Liver (tissue), 3 donors: ENCODE data around the gene AJM1.

Experiments
- EGR1 ChIP-seq, 2 donors: IDR thresholded peaks; 2 replicates each; pipeline ENCODE4 v1.6.1; 2016 to 2018; ENCODE audit warnings: antibody characterized with exemption in 2 of 2, low read depth in 2 of 2
- GABPA ChIP-seq, 2 donors: IDR thresholded peaks in 1 of 2; conservative IDR thresholded peaks in 1 of 2; 2 replicates each; pipeline ENCODE4 v1.6.1; 2016; ENCODE audit warnings: antibody characterized with exemption in 2 of 2, mild to moderate bottlenecking in 1 of 2, moderate library complexity in 1 of 2
- HNF4G ChIP-seq: IDR thresholded peaks from 2 replicates; pipeline ENCODE4 v1.6.1; 2016; ENCODE audit warnings: antibody characterized with exemption
- NR2F2 ChIP-seq: IDR thresholded peaks from 2 replicates; pipeline ENCODE4 v1.6.1; 2016; ENCODE audit warnings: antibody characterized with exemption
- RAD21 ChIP-seq, 2 donors: IDR thresholded peaks; 2 replicates each; pipeline ENCODE4 v1.6.1; 2016; ENCODE audit warnings: antibody characterized with exemption in 2 of 2, mild to moderate bottlenecking in 2 of 2
- RXRA ChIP-seq, 2 donors: IDR thresholded peaks; 2 replicates each; pipeline ENCODE4 v1.6.1; 2017 to 2018; ENCODE audit warnings: antibody characterized with exemption in 2 of 2, mild to moderate bottlenecking in 1 of 2
- SP1 ChIP-seq: IDR thresholded peaks from 2 replicates; pipeline ENCODE4 v1.6.1; 2018; ENCODE audit warnings: antibody characterized with exemption, mild to moderate bottlenecking
- TAF1 ChIP-seq: conservative IDR thresholded peaks from 2 replicates; pipeline ENCODE4 v1.6.1; 2016; ENCODE audit warnings: antibody characterized with exemption, mild to moderate bottlenecking
- YY1 ChIP-seq: IDR thresholded peaks from 2 replicates; pipeline ENCODE4 v1.6.1; 2016; ENCODE audit warnings: antibody characterized with exemption, mild to moderate bottlenecking
- TF ChIP-seq, protein P1 (sequence below): fragments of 150-350 bp; IDR thresholded peaks from 2 replicates; pipeline ENCODE4 v1.5.1; 2017; ENCODE audit warnings: improper control_type of control experiment, low read depth, low read length; ENCODE audit not compliant: missing input control
- TF ChIP-seq, protein P2 (sequence below): IDR thresholded peaks from 2 replicates; pipeline ENCODE4 v1.6.1; 2016; ENCODE audit warnings: antibody characterized with exemption
- TF ChIP-seq, protein P3 (sequence below): IDR thresholded peaks from 2 replicates; pipeline ENCODE4 v1.6.1; 2016; ENCODE audit warnings: antibody characterized with exemption, mild to moderate bottlenecking
- TF ChIP-seq, protein P4 (sequence below): IDR thresholded peaks from 2 replicates; pipeline ENCODE4 v1.6.1; 2016; ENCODE audit warnings: antibody characterized with exemption
- donor health status: healthy.
- donor health status: healthy.

DNA sequence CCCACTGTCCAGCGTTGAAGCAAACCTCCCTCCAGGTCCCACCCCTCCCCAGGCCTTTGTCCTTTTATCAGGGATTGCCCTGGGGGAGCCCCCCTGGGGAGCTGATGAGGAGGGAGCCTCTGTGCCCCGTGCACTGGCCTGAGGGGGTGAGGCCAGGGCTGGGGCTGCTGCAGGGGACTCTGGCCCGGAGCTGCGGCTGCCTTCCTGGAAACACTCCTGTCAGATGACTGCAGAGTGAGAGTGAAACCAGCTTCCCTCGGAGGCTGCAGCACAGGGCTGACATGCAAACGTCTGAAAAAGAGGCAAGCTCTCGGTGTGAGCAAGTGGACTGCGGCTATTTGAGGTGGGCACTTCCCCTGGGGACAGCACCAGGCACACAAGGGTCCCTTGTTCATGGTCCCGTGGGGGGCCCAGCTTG, 39.4 kb downstream of the AJM1 start:
- TF ChIP-seq RAD21 (IDR thresholded peaks at IDR 0.05): no peak
- TF ChIP-seq, protein P1, sequence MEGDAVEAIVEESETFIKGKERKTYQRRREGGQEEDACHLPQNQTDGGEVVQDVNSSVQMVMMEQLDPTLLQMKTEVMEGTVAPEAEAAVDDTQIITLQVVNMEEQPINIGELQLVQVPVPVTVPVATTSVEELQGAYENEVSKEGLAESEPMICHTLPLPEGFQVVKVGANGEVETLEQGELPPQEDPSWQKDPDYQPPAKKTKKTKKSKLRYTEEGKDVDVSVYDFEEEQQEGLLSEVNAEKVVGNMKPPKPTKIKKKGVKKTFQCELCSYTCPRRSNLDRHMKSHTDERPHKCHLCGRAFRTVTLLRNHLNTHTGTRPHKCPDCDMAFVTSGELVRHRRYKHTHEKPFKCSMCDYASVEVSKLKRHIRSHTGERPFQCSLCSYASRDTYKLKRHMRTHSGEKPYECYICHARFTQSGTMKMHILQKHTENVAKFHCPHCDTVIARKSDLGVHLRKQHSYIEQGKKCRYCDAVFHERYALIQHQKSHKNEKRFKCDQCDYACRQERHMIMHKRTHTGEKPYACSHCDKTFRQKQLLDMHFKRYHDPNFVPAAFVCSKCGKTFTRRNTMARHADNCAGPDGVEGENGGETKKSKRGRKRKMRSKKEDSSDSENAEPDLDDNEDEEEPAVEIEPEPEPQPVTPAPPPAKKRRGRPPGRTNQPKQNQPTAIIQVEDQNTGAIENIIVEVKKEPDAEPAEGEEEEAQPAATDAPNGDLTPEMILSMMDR: no peak
- TF ChIP-seq SP1: peak; percentile 44
- TF ChIP-seq, protein P2, sequence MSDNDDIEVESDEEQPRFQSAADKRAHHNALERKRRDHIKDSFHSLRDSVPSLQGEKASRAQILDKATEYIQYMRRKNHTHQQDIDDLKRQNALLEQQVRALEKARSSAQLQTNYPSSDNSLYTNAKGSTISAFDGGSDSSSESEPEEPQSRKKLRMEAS: no peak
- no peak for TF ChIP-seq NR2F2
- no peak for TF ChIP-seq TAF1
- no peak for TF ChIP-seq EGR1 (IDR thresholded peaks at IDR 0.05; ENCODE audit: low read depth in 2 of 2)
- TF ChIP-seq, protein P3, sequence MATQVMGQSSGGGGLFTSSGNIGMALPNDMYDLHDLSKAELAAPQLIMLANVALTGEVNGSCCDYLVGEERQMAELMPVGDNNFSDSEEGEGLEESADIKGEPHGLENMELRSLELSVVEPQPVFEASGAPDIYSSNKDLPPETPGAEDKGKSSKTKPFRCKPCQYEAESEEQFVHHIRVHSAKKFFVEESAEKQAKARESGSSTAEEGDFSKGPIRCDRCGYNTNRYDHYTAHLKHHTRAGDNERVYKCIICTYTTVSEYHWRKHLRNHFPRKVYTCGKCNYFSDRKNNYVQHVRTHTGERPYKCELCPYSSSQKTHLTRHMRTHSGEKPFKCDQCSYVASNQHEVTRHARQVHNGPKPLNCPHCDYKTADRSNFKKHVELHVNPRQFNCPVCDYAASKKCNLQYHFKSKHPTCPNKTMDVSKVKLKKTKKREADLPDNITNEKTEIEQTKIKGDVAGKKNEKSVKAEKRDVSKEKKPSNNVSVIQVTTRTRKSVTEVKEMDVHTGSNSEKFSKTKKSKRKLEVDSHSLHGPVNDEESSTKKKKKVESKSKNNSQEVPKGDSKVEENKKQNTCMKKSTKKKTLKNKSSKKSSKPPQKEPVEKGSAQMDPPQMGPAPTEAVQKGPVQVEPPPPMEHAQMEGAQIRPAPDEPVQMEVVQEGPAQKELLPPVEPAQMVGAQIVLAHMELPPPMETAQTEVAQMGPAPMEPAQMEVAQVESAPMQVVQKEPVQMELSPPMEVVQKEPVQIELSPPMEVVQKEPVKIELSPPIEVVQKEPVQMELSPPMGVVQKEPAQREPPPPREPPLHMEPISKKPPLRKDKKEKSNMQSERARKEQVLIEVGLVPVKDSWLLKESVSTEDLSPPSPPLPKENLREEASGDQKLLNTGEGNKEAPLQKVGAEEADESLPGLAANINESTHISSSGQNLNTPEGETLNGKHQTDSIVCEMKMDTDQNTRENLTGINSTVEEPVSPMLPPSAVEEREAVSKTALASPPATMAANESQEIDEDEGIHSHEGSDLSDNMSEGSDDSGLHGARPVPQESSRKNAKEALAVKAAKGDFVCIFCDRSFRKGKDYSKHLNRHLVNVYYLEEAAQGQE: no peak
- TF ChIP-seq GABPA (IDR thresholded peaks at IDR 0.05 in 1 of 2, conservative IDR thresholded peaks at IDR 0.05 in 1 of 2): no peak
- TF ChIP-seq YY1: no peak
- no peak for TF ChIP-seq HNF4G
- no peak for TF ChIP-seq RXRA (IDR thresholded peaks at IDR 0.05)
- TF ChIP-seq, protein P4, sequence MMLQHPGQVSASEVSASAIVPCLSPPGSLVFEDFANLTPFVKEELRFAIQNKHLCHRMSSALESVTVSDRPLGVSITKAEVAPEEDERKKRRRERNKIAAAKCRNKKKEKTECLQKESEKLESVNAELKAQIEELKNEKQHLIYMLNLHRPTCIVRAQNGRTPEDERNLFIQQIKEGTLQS: no peak
